Neuronal stem cell (in vitro differentiated cells): Measurements from ENCODE around the gene PSMC1.

ENCODE experiments used
- DNase-seq: peaks from one replicate; pipeline ENCODE4 v3.0.0-alpha.2; 2013; ENCODE audit warnings: low spot score
- H2AFZ ChIP-seq: one replicate; pipeline ENCODE4 v1.6.1; 2013; ENCODE audit warnings: mild to moderate bottlenecking, low read length, inconsistent platforms
- H2AK5ac ChIP-seq: 2 replicates; pipeline ENCODE4 v1.6.1; 2013; ENCODE audit warnings: low read depth, mild to moderate bottlenecking, inconsistent platforms, low read length, moderate library complexity, mixed read lengths
- H2BK120ac ChIP-seq: 2 replicates; pipeline ENCODE4 v1.6.1; 2013; ENCODE audit warnings: low read depth, mild to moderate bottlenecking, inconsistent platforms, low read length, moderate library complexity, mixed read lengths
- H2BK12ac ChIP-seq: one replicate; pipeline ENCODE4 v1.6.1; 2013; ENCODE audit warnings: low read length, inconsistent platforms
- H2BK15ac ChIP-seq: 2 replicates; pipeline ENCODE4 v1.6.1; 2013; ENCODE audit warnings: mild to moderate bottlenecking, low read length, inconsistent platforms, mixed read lengths
- H2BK5ac ChIP-seq: one replicate; pipeline ENCODE4 v1.6.1; 2013; ENCODE audit warnings: inconsistent platforms, mild to moderate bottlenecking, low read length, moderate library complexity
- H3K14ac ChIP-seq: one replicate; pipeline ENCODE4 v1.6.1; 2013; ENCODE audit warnings: low read length, inconsistent platforms
- H3K18ac ChIP-seq: 2 replicates; pipeline ENCODE4 v1.6.1; 2013; ENCODE audit warnings: low read length, inconsistent platforms
- H3K23ac ChIP-seq: 2 replicates; pipeline ENCODE4 v1.6.1; 2013; ENCODE audit warnings: low read depth, mild to moderate bottlenecking, mixed read lengths, low read length, inconsistent platforms; ENCODE audit not compliant: poor library complexity
- H3K27ac ChIP-seq: replicated peaks from 3 replicates; pipeline ENCODE4 v1.5.1; 2013; ENCODE audit warnings: low read length, inconsistent platforms
- H3K27me3 ChIP-seq, 3 experiments: 2 replicates each; pipeline ENCODE4 v1.6.1; 2013; ENCODE audit warnings: low read length in 3 of 3, mild to moderate bottlenecking in 2 of 3, inconsistent platforms in 1 of 3, low read depth in 1 of 3, mixed read lengths in 1 of 3, moderate library complexity in 1 of 3; ENCODE audit not compliant: control insufficient read depth in 3 of 3, insufficient read depth in 3 of 3
- H3K36me3 ChIP-seq, 2 donors: replicated peaks in 1 of 2; 2 replicates each; pipeline ENCODE4 v1.6.1; 2013; ENCODE audit warnings: low read length in 2 of 2; ENCODE audit not compliant: control insufficient read depth in 2 of 2, insufficient read depth in 2 of 2
- H3K4ac ChIP-seq: 2 replicates; pipeline ENCODE4 v1.6.1; 2013; ENCODE audit warnings: inconsistent platforms, mild to moderate bottlenecking, low read length, moderate library complexity
- H3K4me1 ChIP-seq, 2 donors: 1 replicate in 1 of 2; 2 replicates in 1 of 2; pipeline ENCODE4 v1.6.1; 2013; ENCODE audit warnings: low read length in 2 of 2, low read depth in 1 of 2; ENCODE audit not compliant: control insufficient read depth in 2 of 2, insufficient read depth in 1 of 2
- H3K4me2 ChIP-seq: one replicate; pipeline ENCODE4 v1.6.1; 2013; ENCODE audit warnings: mild to moderate bottlenecking, low read length, inconsistent platforms; ENCODE audit not compliant: insufficient read depth, poor library complexity, severe bottlenecking
- H3K4me3 ChIP-seq, 2 donors: 2 replicates each; pipeline ENCODE4 v1.5.1; 2013; ENCODE audit warnings: low read length in 2 of 2, mild to moderate bottlenecking in 2 of 2, inconsistent platforms in 1 of 2, moderate library complexity in 1 of 2
- H3K79me1 ChIP-seq: one replicate; pipeline ENCODE4 v1.6.1; 2013; ENCODE audit warnings: low read depth, mild to moderate bottlenecking, inconsistent platforms, low read length, moderate library complexity
- H3K9ac ChIP-seq: one replicate; pipeline ENCODE4 v1.6.1; 2013; ENCODE audit warnings: mild to moderate bottlenecking, low read depth, low read length, inconsistent platforms; ENCODE audit not compliant: poor library complexity
- H3K9me3 ChIP-seq, 2 donors: replicated peaks in 1 of 2; 2 replicates each; pipeline versions ENCODE3 to v1.6.1; 2013; ENCODE audit warnings: low read length in 2 of 2, mild to moderate bottlenecking in 2 of 2, inconsistent platforms in 1 of 2, low read depth in 1 of 2, mixed read lengths in 1 of 2, moderate library complexity in 1 of 2; ENCODE audit not compliant: control insufficient read depth in 2 of 2, insufficient read depth in 1 of 2
- H4K8ac ChIP-seq: one replicate; pipeline ENCODE4 v1.6.1; 2013; ENCODE audit warnings: low read depth, mild to moderate bottlenecking, inconsistent platforms, low read length, moderate library complexity
- H4K91ac ChIP-seq: one replicate; pipeline ENCODE4 v1.6.1; 2013; ENCODE audit warnings: low read length, low read depth, mild to moderate bottlenecking, inconsistent platforms; ENCODE audit not compliant: poor library complexity
- WGBS, 2 donors: extraction: QIAGEN DNeasy Blood & Tissue Kit; methylation state at CpG; one replicate each; pipeline ENCODE4 v1.1.7; 2013; ENCODE audit warnings: missing lambda C conversion rate in 2 of 2, mixed read lengths in 1 of 2; ENCODE audit not compliant: insufficient read length in 2 of 2, insufficient replicate concordance in 1 of 2; ENCODE audit errors: extremely low coverage in 2 of 2; 5-methylcytosine and 5-hydroxymethylcytosine counted together

The PSMC1 gene

GRCh38 chr14:90288651-90289355 is 32.5 kb downstream of the PSMC1 start:
- no peaks in the 10 kb centered on the region for H3K79me1 ChIP-seq
- H2BK5ac ChIP-seq, result no peak overlapping the region
- H3K9me3 ChIP-seq, result no peaks in the 10 kb centered on the region
- no peak overlapping the region for H4K91ac ChIP-seq
- peaks cover 26 to 88% of the 10 kb centered on the region in 2 donors for H3K36me3 ChIP-seq
- no peak for DNase-seq
- H3K14ac ChIP-seq, result no peak overlapping the region
- no peak overlapping the region for H3K18ac ChIP-seq
- H3K27ac ChIP-seq, result no peak overlapping the region
- no peaks in the 10 kb centered on the region for H3K27me3 ChIP-seq
- no peak overlapping the region for H3K23ac ChIP-seq
- no peak overlapping the region for H3K9ac ChIP-seq
- no peak overlapping the region for H3K4ac ChIP-seq
- H2AFZ ChIP-seq, result no peak overlapping the region
- H4K8ac ChIP-seq, result no peak overlapping the region
- H2BK120ac ChIP-seq, result no peak overlapping the region
- H2BK12ac ChIP-seq, result no peak overlapping the region
- no peak overlapping the region for H3K4me2 ChIP-seq
- WGBS, 2 donors, result no CpG with 5 or more reads among the region's 12 CpGs
- H2BK15ac ChIP-seq, result no peak overlapping the region
- H2AK5ac ChIP-seq, result no peak overlapping the region
- H3K4me3 ChIP-seq, result no peak overlapping the region
- H3K4me1 ChIP-seq, result peaks cover 1 to 12% of the 10 kb centered on the region in 2 donors

GRCh38 chr14:90290337-90291011 is 34.1 kb downstream of the PSMC1 start:
- Histone ChIP-seq H2BK120ac (no peak overlapping the region), H3K4me1 (peaks cover 1 to 12% of the 10 kb centered on the region in 2 donors), H4K91ac (no peak overlapping the region), H3K27ac (no peak overlapping the region), H2AK5ac (no peak overlapping the region), H3K18ac (no peak overlapping the region), H3K9ac (no peak overlapping the region), H3K14ac (no peak overlapping the region), H2BK5ac (no peak overlapping the region), H3K4ac (no peak overlapping the region), H2BK15ac (no peak overlapping the region), H3K36me3 (peaks cover 31 to 91% of the 10 kb centered on the region in 2 donors), H3K4me3 (no peak overlapping the region), H4K8ac (no peak overlapping the region), H3K9me3 (no peaks in the 10 kb centered on the region), H3K79me1 (no peaks in the 10 kb centered on the region), H3K23ac (peak overlapping the region; percentile 12), H3K4me2 (no peak overlapping the region), H2AFZ (no peak overlapping the region), H2BK12ac (no peak overlapping the region), H3K27me3 (no peaks in the 10 kb centered on the region)
- WGBS, 2 donors, result no CpG with 5 or more reads among the region's 6 CpGs
- no peak for DNase-seq

- no peak overlapping the region for H4K91ac ChIP-seq
- no CpG with 5 or more reads among the region's 7 CpGs for WGBS, 2 donors
- H2BK120ac ChIP-seq, result no peak overlapping the region
- H3K27ac ChIP-seq, result no peak overlapping the region
- peaks cover 29 to 92% of the 10 kb centered on the region in 2 donors for H3K36me3 ChIP-seq
- H2BK5ac ChIP-seq, result no peak overlapping the region
- H3K4me3 ChIP-seq, result no peak overlapping the region
- H3K4ac ChIP-seq, result no peak overlapping the region
- no peak overlapping the region for H2AK5ac ChIP-seq
- no peak overlapping the region for H2BK15ac ChIP-seq
- H3K9me3 ChIP-seq, result no peaks in the 10 kb centered on the region
- H3K4me1 ChIP-seq, result peaks cover 1 to 12% of the 10 kb centered on the region in 2 donors
- H2BK12ac ChIP-seq, result no peak overlapping the region
- no peak overlapping the region for H3K23ac ChIP-seq
- no peaks in the 10 kb centered on the region for H3K79me1 ChIP-seq
- no peak for DNase-seq
- H3K14ac ChIP-seq, result no peak overlapping the region
- H3K18ac ChIP-seq, result no peak overlapping the region
- no peak overlapping the region for H2AFZ ChIP-seq
- H3K4me2 ChIP-seq, result no peak overlapping the region
- no peak overlapping the region for H3K9ac ChIP-seq
- H4K8ac ChIP-seq, result no peak overlapping the region
- H3K27me3 ChIP-seq, result no peaks in the 10 kb centered on the region
These were observed 35.3 kb downstream of the PSMC1 start for GRCh38 chr14:90291699-90292098.
